HG03045 (cell line): ENCODE measurements around the gene TAF11L7.
"Not testable (repeated sequence)": the region's sequence is repeated elsewhere in the genome, so short reads cannot be mapped to it uniquely, and the experiment has no call there.

ENCODE experiments used
- ATAC-seq: cut with Tn5 transposase; IDR thresholded peaks from one replicate; pipeline ENCODE4 v1.9.1; 2021; ENCODE audit warnings: mild to moderate bottlenecking, moderate library complexity; ENCODE audit not compliant: unreplicated experiment

TAF11L7 gene

GRCh38 chr5:17585658-17586057, at the start of gene TAF11L7:
TAF11L7 (minus strand) TSS chr5:17585758.
- not testable (repeated sequence) for ATAC-seq

GRCh38 chr5:17634160-17634559, 48.6 kb upstream of the TAF11L7 start, which contains the start of gene TAF11L14:
TAF11L14 (plus strand) TSS chr5:17634460.
- ATAC-seq = no peak

DNA sequence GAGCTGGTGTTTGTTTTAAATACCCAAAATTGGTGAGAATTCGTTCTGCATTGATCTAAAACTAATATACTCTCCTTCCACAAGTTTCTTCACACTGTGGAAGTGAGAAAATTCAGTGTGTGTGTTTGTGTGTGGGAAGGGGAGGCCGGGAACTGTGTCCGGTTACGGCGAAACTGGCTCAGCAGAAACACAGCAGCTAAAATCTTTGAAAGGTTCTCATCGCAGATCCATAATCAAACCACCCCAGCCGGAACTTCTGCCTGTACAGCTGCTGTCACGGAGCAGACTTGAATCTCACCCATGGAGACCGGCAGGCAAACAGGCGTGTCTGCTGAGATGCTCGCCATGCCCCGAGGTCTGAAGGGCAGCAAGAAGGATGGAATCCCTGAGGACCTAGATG, 46.2 kb upstream of the TAF11L7 start, which contains the start of gene TAF11L13:
TSS of gene TAF11L13 (plus strand) at position 301 of the 400 bp plus-strand sequence.
- not testable (repeated sequence) for ATAC-seq

DNA sequence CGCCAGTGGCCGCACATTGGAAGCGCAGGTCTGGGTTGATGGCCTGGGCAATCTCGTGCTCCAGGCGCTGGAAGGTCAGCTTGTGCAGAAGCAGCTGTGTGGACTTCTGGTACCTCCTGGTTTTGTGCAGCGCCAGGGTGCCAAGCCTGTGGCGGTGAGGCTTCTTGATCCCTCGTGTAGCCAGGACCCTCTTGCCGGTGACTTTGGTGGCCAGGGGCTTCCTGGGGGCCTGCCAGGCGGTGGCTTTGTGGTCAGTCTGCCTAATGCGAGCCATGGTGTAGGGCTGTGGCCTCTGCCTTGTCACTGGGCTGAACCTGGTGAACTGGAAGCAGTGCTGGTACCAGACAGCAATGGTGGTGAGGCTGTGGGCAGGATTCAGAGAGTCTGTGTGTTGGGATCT, 40.1 kb upstream of the TAF11L7 start:
- ATAC-seq = no peak

DNA sequence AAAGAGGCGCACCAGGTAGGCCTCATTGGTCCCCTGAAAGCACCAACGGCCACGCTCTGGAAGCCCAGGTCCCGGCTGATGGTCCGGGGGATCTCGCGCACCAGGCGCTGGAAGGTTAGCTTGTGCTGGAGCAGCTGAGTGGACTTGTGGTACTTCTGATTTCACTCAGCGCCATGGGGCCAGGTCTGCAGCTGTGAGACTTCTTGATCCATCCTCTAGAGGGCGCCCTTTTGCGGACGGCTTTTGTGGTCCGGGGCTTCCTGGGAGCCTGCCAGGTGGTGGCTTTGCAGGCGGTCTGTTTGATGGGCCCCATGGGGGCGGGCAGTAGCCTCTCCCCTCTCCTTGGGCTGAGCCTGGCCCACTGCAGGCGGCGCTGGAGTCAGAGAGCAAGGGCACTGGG, 35.1 kb upstream of the TAF11L7 start:
- no peak for ATAC-seq

GRCh38 chr5:17619354-17619753, 33.8 kb upstream of the TAF11L7 start:
- no peak for ATAC-seq

DNA sequence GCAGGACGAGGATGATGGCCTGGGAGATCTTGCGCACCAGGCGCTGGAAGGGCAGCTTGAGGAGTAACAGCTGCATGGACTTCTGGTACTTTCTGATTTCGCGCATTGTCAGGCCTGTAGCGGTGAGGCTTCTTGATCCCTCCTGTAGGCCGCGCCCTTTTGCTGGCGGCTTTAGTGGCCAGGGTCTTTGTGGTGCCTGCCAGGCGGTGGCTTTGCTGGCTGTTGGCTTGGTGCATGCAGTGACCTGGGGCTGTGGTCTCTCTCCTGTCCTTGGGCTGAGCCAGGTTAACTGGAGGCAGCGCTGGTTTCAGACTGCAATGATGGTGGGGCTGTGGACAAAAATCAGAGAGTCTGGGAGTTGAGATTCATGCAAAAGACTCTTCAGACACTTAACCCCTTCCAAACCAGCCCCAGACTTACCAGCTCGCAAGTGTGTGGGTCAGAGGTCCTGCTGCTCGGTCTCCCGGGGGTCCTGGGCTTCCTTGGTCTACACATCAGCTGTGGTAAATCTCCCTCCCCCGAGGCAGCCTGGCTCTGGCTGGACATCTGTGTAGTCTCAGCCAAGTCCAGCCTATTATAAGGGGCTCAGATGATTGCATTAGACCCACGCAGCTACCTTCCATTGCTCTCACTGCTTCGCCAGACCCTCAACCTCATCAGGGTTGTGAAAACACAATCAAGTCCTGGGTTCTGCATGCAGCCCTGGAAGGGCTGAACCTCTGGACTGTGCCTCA, 29.5 kb upstream of the TAF11L7 start:
- ATAC-seq = no peak

DNA sequence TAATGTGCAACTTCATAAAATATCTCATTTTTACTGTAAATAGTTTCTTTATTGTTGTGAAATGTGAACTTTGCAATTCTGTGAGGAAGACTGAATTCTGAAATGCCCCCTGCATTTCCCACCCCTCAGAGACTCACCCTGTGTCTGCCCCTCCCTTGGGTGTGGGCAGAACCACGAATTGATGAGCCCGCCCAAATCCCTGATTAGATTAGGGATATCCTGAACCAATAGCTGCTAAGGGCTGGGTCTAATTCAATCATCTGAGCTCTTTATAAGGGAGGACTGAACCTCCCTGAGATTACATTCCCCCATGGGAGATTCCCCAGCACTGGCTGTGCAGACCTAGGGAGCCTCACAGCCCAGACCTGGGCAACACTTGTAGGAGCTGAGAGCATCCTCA, 24.5 kb upstream of the TAF11L7 start, which contains the start of gene TAF11L12:
TSS of gene TAF11L12 (plus strand) at position 301 of the 400 bp plus-strand sequence.
- not testable (repeated sequence) for ATAC-seq

GRCh38 chr5:17607461-17607860, 21.9 kb upstream of the TAF11L7 start:
- ATAC-seq = not testable (repeated sequence)

GRCh38 chr5:17604951-17605350, 19.4 kb upstream of the TAF11L7 start:
- ATAC-seq = no peak

GRCh38 chr5:17603880-17604279, 18.3 kb upstream of the TAF11L7 start, which contains the start of gene TAF11L11:
TAF11L11 (plus strand) TSS chr5:17604183.
- ATAC-seq = not testable (repeated sequence)

- not testable (repeated sequence) for ATAC-seq
Observed at GRCh38 chr5:17597728-17598127, 12.2 kb upstream of the TAF11L7 start, which contains the start of gene TAF11L10. TAF11L10 (minus strand) TSS chr5:17597828.

GRCh38 chr5:17594255-17594654, 8.7 kb upstream of the TAF11L7 start, which contains the start of gene TAF11L9:
TAF11L9 (minus strand) TSS chr5:17594394.
- not testable (repeated sequence) for ATAC-seq

DNA sequence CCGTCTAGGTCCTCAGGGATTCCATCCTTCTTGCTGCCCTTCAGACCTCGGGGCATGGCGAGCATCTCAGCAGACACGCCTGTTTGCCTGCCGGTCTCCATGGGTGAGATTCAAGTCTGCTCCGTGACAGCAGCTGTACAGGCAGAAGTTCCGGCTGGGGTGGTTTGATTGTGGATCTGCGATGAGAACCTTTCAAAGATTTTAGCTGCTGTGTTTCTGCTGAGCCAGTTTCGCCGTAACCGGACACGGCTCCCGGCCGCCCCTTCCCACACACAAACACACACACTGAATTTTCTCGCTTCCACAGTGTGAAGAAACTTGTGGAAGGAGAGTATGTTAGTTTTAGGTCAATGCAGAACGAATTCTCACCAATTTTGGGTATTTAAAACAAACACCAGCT, 5.3 kb upstream of the TAF11L7 start, which contains the start of gene TAF11L8:
TSS of gene TAF11L8 (minus strand) at position 101 of the 400 bp plus-strand sequence.
- ATAC-seq = not testable (repeated sequence)
